GM12873 (cell line): Measurements from ENCODE around the gene EML3.

ENCODE experiments used
- CTCF ChIP-seq: IDR thresholded peaks from 2 replicates; pipeline ENCODE4 v1.5.1; 2012; ENCODE audit warnings: low read depth, mild to moderate bottlenecking, moderate library complexity, low read length, control low read depth; ENCODE audit not compliant: insufficient read depth; ENCODE audit errors: missing control alignments

EML3 gene

DNA sequence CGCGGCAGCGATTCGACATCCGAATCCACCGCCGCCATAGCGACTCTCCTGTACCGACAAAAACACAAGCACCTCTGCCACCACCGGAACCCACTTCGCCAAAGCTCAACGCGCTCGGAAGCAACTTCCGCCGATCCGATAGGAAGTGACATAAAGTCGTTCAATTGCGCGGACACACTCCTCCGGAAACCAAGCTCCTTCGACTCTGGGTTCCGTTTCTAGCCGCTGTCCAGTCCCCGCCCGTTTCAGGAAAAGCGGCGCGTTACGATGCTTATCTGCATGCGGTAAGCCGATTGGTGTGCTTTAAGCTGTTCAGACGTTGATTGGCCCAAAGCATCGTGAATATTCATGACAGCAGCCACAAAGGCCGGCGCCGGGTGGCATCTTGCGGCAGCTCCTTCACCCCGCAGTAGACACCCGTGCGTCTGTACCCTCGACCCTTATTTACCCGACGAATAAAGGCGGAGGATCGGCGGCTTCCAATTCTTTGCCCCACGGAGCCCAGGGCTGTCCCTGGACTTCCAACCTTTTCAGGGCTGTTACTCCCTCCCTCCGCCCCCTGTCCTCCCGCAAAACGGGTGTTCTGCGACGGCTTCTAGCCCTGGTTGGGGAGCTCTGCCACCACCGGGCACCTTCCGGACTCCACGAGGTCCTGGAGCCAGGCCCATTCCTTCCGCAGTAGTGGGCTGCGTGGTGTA, 21.0 kb downstream of the EML3 start, which contains the start of gene TUT1:
TSS of gene TUT1 (minus strand) at position 76 of the 698 bp plus-strand sequence. CDS start at position 38, 38 bp downstream.
- no peak for TF ChIP-seq CTCF

GRCh38 chr11:62588966-62589637, 23.5 kb downstream of the EML3 start:
- peak; percentile 30 for TF ChIP-seq CTCF

- no peak for TF ChIP-seq CTCF
Measured at GRCh38 chr11:62580959-62581715, 31.4 kb downstream of the EML3 start.

- no peak for TF ChIP-seq CTCF
Measured at GRCh38 chr11:62579252-62579651, 33.3 kb downstream of the EML3 start.

DNA sequence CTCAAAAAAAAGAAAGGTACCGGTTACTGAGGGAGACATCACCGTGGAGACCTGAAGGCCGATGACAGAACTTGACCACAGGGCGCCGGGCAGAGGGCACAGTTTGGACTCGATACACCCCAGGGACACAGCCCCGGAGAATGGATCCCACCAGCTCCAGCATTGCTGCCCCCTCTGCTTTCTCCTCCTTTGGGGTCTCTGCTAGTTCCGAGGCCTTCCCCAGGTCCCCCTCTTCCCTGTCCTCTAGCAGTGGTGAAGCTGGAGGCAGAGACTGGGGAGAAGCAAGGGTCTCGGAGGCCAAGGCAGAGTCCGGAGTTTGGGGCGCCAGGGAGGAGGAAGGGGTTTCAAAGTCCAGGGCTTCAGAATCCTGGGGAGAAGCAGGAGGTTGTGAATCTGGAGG, 34.0 kb downstream of the EML3 start:
- TF ChIP-seq CTCF: no peak

GRCh38 chr11:62577046-62577714, 35.4 kb downstream of the EML3 start:
- TF ChIP-seq CTCF: no peak

DNA sequence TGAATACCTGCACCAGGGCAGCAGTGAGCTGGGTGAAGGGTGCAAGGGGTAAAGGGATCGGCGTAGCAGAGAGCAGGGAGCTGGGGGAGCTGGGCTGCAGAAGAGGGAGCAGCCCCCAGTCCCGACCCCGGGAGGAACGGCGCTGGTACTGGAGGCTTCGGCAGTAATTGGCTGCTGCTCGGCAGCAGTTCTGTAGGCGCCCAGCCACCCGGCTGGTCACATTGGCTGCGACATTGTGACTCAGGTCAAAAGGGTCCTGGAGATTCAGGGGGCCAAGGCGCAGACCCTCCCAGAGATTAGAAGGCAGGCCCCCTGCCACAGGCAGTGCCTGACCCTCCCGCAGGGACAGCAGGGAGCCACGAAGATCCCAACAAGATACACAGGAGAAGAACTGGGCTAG, 36.7 kb downstream of the EML3 start:
- TF ChIP-seq CTCF: no peak
